Upper lobe of left lung (tissue), 6 donors: ENCODE measurements around the gene PCIF1. TPM values are rescaled to one million over a fixed set of nuclear protein-coding genes. Genes with fewer than 3 reads are reported as not detected.

Source experiments
- ATAC-seq, 2 donors: fragments of 200-7000 bp; cut with Tn5 transposase; one replicate each; pipeline ENCODE4 v1.9.1; 2022; ENCODE audit warnings: mild to moderate bottlenecking in 2 of 2, moderate library complexity in 2 of 2; ENCODE audit not compliant: low FRiP score in 2 of 2
- DNase-seq, 2 donors: peaks; one replicate each; pipeline ENCODE4 v3.0.0-alpha.2; 2019 to 2020
- H3K27ac ChIP-seq, 4 donors: fragments of 200-600 bp; sonication (generic); one replicate each; pipeline ENCODE4 v1.5.1; 2016 to 2019
- H3K27me3 ChIP-seq, 4 donors: fragments of 200-600 bp; sonication (generic); one replicate each; pipeline ENCODE4 v1.5.1; 2017 to 2019
- H3K36me3 ChIP-seq, 4 donors: fragments of 200-600 bp; sonication (generic); one replicate each; pipeline ENCODE4 v1.5.1; 2016 to 2019
- H3K4me1 ChIP-seq, 4 donors: fragments of 200-600 bp; sonication (generic); one replicate each; pipeline ENCODE4 v1.5.1; 2018 to 2019
- H3K4me3 ChIP-seq, 4 donors: fragments of 200-600 bp; sonication (generic); one replicate each; pipeline ENCODE4 v1.5.1; 2017 to 2019; ENCODE audit warnings: mild to moderate bottlenecking in 2 of 4, moderate library complexity in 1 of 4
- H3K9me3 ChIP-seq, 4 donors: fragments of 200-600 bp; sonication (generic); one replicate each; pipeline ENCODE4 v1.5.1; 2018 to 2019
- CTCF ChIP-seq, 6 experiments: fragments of 450-650 bp in 4 of 6; fragments of 200-600 bp in 2 of 6; sonication (generic) in 2 of 6; IDR thresholded peaks; one replicate each; pipeline ENCODE4 v1.5.1; 2016 to 2019; ENCODE audit warnings: antibody characterized with exemption in 6 of 6
- EP300 ChIP-seq, 4 donors: sonication (generic); formaldehyde crosslinking; IDR thresholded peaks; one replicate each; pipeline ENCODE4 v1.5.1; 2017; ENCODE audit warnings: antibody characterized with exemption in 4 of 4, control low read depth in 2 of 4
- POLR2A ChIP-seq, 4 donors: fragments of 450-650 bp; IDR thresholded peaks; one replicate each; pipeline ENCODE4 v1.5.1; 2016 to 2017; ENCODE audit warnings: antibody characterized with exemption in 4 of 4, mild to moderate bottlenecking in 2 of 4
- POLR2AphosphoS5 ChIP-seq, 2 donors: sonication (generic); formaldehyde crosslinking; IDR thresholded peaks; one replicate each; pipeline ENCODE4 v1.5.1; 2017; ENCODE audit warnings: antibody characterized with exemption in 2 of 2
- WGBS, 2 donors: methylation state at CpG; one replicate each; pipeline ENCODE4 v1.1.5; 2017 to 2018; 5-methylcytosine and 5-hydroxymethylcytosine counted together
- total RNA-seq, 6 donors: library from RNA; depleted of rRNA in 4 of 6; stranded (reverse); fragments of >200 nt in 4 of 6; gene quantifications; one replicate each; pipeline versions ENCODE4 v1.1.0 to v1.2.1, GENCODE V29; 2016 to 2021
- donor health status: DM: no; HTN: no; CAD: no; lungs with moderate emphysema.
- donor health status: DM: no; HTN: yes; CAD: no; lungs with severe emphysema.

PCIF1 gene
- total RNA-seq, result 10 to 100 TPM; 41.7 to 59.7 (median 47.1) TPM

GRCh38 chr20:45934586-45935415 lies at the start of gene PCIF1:
Gene PCIF1 (plus strand): TSS chr20:45934683. CDS start chr20:45939000, 4,317 bp downstream.
- H3K27me3 ChIP-seq, result no peaks in the 10 kb centered on the region
- H3K4me3 ChIP-seq, result peak within 1 kb of the TSS; percentile 65 to 96 (median 74)
- peaks cover 17 to 33% (median 21%) of the 10 kb centered on the region in 4 donors for H3K4me1 ChIP-seq
- peak within 1 kb of the TSS; percentile 98 to 100 (median 100) for H3K27ac ChIP-seq
- peak; percentile 97 to 100 for DNase-seq
- 0% methylated on average over 2 to 38 of the region's 102 CpGs for WGBS, 2 donors
- H3K9me3 ChIP-seq, result no peaks in the 10 kb centered on the region
- H3K36me3 ChIP-seq, result peaks cover 19 to 32% (median 28%) of the 10 kb centered on the region in 4 donors
- ATAC-seq, result peak; percentile 95 to 96
- TF ChIP-seq POLR2AphosphoS5 (IDR thresholded peaks at IDR 0.05) (peak; percentile 100), CTCF (IDR thresholded peaks at IDR 0.05) (peak in 3 of 6 experiments; percentile 25 to 47 (median 37)), POLR2A (IDR thresholded peaks at IDR 0.05) (peak; percentile 96 to 99 (median 98)), EP300 (IDR thresholded peaks at IDR 0.05) (peak in 1 of 4 donors; percentile 96)

GRCh38 chr20:45886590-45887345 lies 47.7 kb upstream of the PCIF1 start:
- whole genome bisulfite sequencing, 2 donors, result 94% methylated on average over 11 to 18 of the region's 19 CpGs
- H3K4me1 ChIP-seq, result peaks cover 12 to 30% (median 22%) of the 10 kb centered on the region in 4 donors

GRCh38 chr20:45887346-45887715 lies 47.2 kb upstream of the PCIF1 start, which contains the start of gene SPATA25:
Gene SPATA25 (minus strand): TSS chr20:45887622. CDS start chr20:45887590, 32 bp downstream.
- Histone ChIP-seq H3K4me3 (no peak within 1 kb of the TSS), H3K4me1 (peaks cover 16 to 32% (median 23%) of the 10 kb centered on the region in 4 donors), H3K36me3 (peaks cover 0 to 45% (median 20%) of the 10 kb centered on the region in 4 donors), H3K9me3 (no peaks in the 10 kb centered on the region), H3K27me3 (no peaks in the 10 kb centered on the region), H3K27ac (no peak within 1 kb of the TSS)
- no peak for ATAC-seq
- 91 to 92% methylated on average over 8 of the region's 8 CpGs for WGBS, 2 donors
- TF ChIP-seq CTCF (IDR thresholded peaks at IDR 0.05), result no peak
- TF ChIP-seq POLR2A (IDR thresholded peaks at IDR 0.05), result no peak
- TF ChIP-seq EP300 (IDR thresholded peaks at IDR 0.05), result no peak
- no peak for TF ChIP-seq POLR2AphosphoS5 (IDR thresholded peaks at IDR 0.05)
- no peak for DNase-seq

More at GRCh38 chr20:45886590-45887345, 47.7 kb upstream of the PCIF1 start:
- ATAC-seq, result no peak
- Histone ChIP-seq H3K27me3 (no peaks in the 10 kb centered on the region), H3K36me3 (peaks cover 0 to 45% (median 20%) of the 10 kb centered on the region in 4 donors), H3K4me3 (no peak overlapping the region), H3K9me3 (no peaks in the 10 kb centered on the region), H3K27ac (no peak overlapping the region)
- TF ChIP-seq EP300 (IDR thresholded peaks at IDR 0.05) (no peak), POLR2AphosphoS5 (IDR thresholded peaks at IDR 0.05) (no peak), CTCF (IDR thresholded peaks at IDR 0.05) (no peak), POLR2A (IDR thresholded peaks at IDR 0.05) (no peak)
- DNase-seq, result no peak

GRCh38 chr20:45888681-45889080 lies 45.8 kb upstream of the PCIF1 start:
- no peak for ATAC-seq
- Histone ChIP-seq H3K27me3 (no peaks in the 10 kb centered on the region), H3K4me1 (peaks cover 26 to 44% (median 32%) of the 10 kb centered on the region in 4 donors), H3K9me3 (no peaks in the 10 kb centered on the region), H3K4me3 (no peak overlapping the region), H3K27ac (no peak overlapping the region), H3K36me3 (peaks cover 0 to 40% (median 16%) of the 10 kb centered on the region in 4 donors)
- DNase-seq, result no peak
- 93 to 100% methylated on average over 2 to 3 of the region's 3 CpGs for WGBS, 2 donors
- TF ChIP-seq POLR2AphosphoS5 (IDR thresholded peaks at IDR 0.05) (no peak), CTCF (IDR thresholded peaks at IDR 0.05) (no peak), POLR2A (IDR thresholded peaks at IDR 0.05) (no peak), EP300 (IDR thresholded peaks at IDR 0.05) (no peak)
